Measurements from ENCODE around the gene UGT1A6.
"Not testable (repeated sequence)": the region's sequence is repeated elsewhere in the genome, so short reads cannot be mapped to it uniquely, and the experiment has no call there.

UGT1A6 gene

DNA sequence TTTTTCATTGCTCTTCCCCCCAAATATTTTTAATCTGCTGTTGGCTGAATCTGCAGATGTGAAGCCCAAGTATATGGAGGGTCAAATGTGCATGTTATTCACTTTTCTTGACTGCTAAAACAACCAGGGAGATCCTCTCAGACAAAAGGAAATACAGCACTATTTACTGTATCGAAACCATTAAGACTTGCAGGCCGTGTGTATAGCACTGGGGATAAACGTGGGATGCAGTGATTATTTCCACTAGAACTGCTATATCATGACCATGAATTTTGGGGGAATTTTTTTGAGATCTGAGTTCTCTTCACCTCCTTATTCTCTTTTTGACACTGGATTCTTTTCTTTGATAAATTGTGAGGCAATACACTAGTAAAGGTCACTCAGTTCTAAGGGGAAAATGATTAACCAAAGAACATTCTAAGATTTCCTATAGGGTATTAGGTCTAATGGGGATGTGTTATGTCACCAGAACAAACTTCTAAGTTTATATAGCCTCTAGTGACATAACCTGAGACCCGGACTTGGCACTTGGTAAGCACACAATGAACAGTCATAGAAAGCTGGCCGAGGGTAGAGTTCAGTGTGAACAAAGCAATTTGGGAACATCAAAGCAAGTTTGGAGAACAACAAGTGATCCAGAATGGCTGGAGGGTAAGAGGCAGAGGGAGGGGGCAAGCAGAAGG is 52.5 kb downstream of the UGT1A6 start:
- H3K4me3 ChIP-seq (replicated peaks in 1 of 2; ENCODE audit: low read depth in 2 of 2, low read length in 2 of 2): no peak overlapping the region
- DNase-seq (ENCODE audit: low read depth in 2 of 2): no peak
- TF ChIP-seq, protein P1, sequence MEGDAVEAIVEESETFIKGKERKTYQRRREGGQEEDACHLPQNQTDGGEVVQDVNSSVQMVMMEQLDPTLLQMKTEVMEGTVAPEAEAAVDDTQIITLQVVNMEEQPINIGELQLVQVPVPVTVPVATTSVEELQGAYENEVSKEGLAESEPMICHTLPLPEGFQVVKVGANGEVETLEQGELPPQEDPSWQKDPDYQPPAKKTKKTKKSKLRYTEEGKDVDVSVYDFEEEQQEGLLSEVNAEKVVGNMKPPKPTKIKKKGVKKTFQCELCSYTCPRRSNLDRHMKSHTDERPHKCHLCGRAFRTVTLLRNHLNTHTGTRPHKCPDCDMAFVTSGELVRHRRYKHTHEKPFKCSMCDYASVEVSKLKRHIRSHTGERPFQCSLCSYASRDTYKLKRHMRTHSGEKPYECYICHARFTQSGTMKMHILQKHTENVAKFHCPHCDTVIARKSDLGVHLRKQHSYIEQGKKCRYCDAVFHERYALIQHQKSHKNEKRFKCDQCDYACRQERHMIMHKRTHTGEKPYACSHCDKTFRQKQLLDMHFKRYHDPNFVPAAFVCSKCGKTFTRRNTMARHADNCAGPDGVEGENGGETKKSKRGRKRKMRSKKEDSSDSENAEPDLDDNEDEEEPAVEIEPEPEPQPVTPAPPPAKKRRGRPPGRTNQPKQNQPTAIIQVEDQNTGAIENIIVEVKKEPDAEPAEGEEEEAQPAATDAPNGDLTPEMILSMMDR (IDR thresholded peaks at IDR 0.05; ENCODE audit: low read depth, low read length): no peak

DNA sequence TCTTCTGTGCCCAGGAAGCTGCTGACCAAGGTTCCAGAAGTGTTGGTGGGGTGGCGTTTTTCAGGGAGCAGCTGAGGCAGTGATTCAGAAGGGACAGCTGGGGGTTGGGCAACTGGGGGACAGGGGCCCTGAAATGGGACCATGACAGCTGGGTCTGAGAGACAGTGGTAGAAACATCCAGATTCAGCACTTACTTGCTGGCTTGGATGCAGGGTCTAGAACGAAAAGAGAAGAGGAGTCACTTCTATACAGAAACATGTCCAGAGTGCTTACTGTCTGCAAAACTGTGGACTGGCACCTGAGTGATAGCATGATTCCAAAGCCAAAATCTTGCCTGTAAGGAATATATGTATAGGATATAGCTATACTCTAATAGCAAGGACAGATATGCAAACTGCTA is 53.1 kb downstream of the UGT1A6 start:
- not testable (repeated sequence) for DNase-seq (ENCODE audit: low read depth in 2 of 2); H3K4me3 ChIP-seq (replicated peaks in 1 of 2; ENCODE audit: low read depth in 2 of 2, low read length in 2 of 2)

- H3K4me3 ChIP-seq (replicated peaks in 1 of 2; ENCODE audit: low read depth in 2 of 2, low read length in 2 of 2): no peak overlapping the region
- peak in 1 of 2 donors; percentile 14 for DNase-seq (ENCODE audit: low read depth in 2 of 2)
- TF ChIP-seq, protein P1 (IDR thresholded peaks at IDR 0.05; ENCODE audit: low read depth, low read length): no peak
Measured at GRCh38 chr2:233746475-233747282, 54.0 kb downstream of the UGT1A6 start.

GRCh38 chr2:233747283-233747544 is 54.5 kb downstream of the UGT1A6 start:
- no peak for DNase-seq (ENCODE audit: low read depth in 2 of 2)
- H3K4me3 ChIP-seq (replicated peaks in 1 of 2; ENCODE audit: low read depth in 2 of 2, low read length in 2 of 2): no peak overlapping the region

GRCh38 chr2:233750689-233751088 is 58.0 kb downstream of the UGT1A6 start:
- H3K4me3 ChIP-seq (replicated peaks in 1 of 2; ENCODE audit: low read depth in 2 of 2, low read length in 2 of 2); DNase-seq (ENCODE audit: low read depth in 2 of 2): not testable (repeated sequence)

More at GRCh38 chr2:233747283-233747544, 54.5 kb downstream of the UGT1A6 start:
- TF ChIP-seq, protein P1 (IDR thresholded peaks at IDR 0.05; ENCODE audit: low read depth, low read length): no peak

- DNase-seq (ENCODE audit: low read depth in 2 of 2); H3K4me3 ChIP-seq (replicated peaks in 1 of 2; ENCODE audit: low read depth in 2 of 2, low read length in 2 of 2): not testable (repeated sequence)
Measured at GRCh38 chr2:233751212-233752009, 58.7 kb downstream of the UGT1A6 start.

GRCh38 chr2:233754872-233755611 is 62.4 kb downstream of the UGT1A6 start:
- no peak for DNase-seq (ENCODE audit: low read depth in 2 of 2)
- TF ChIP-seq, protein P1 (IDR thresholded peaks at IDR 0.05; ENCODE audit: low read depth, low read length): no peak

More at GRCh38 chr2:233754872-233755611, 62.4 kb downstream of the UGT1A6 start:
- H3K4me3 ChIP-seq (replicated peaks in 1 of 2; ENCODE audit: low read depth in 2 of 2, low read length in 2 of 2): no peak overlapping the region

Data from cardiac fibroblast (primary cell).